Stimulated activated CD4-positive, alpha-beta T cell treated with anti-CD3 and anti-CD28 coated beads, Interleukin-4, amount 100 ng/mL, for 4 hours (primary cell): ENCODE results near the gene RCHY1.
"Not testable (repeated sequence)": the region's sequence is repeated elsewhere in the genome, so short reads cannot be mapped to it uniquely, and the experiment has no call there.

Source experiments
- DNase-seq, 2 experiments: peaks; one replicate each; pipeline ENCODE4 v3.0.0-alpha.2; 2020

Gene RCHY1

GRCh38 chr4:75514949-75515612, 878 bp upstream of the RCHY1 start:
- DNase-seq: no peak

DNA sequence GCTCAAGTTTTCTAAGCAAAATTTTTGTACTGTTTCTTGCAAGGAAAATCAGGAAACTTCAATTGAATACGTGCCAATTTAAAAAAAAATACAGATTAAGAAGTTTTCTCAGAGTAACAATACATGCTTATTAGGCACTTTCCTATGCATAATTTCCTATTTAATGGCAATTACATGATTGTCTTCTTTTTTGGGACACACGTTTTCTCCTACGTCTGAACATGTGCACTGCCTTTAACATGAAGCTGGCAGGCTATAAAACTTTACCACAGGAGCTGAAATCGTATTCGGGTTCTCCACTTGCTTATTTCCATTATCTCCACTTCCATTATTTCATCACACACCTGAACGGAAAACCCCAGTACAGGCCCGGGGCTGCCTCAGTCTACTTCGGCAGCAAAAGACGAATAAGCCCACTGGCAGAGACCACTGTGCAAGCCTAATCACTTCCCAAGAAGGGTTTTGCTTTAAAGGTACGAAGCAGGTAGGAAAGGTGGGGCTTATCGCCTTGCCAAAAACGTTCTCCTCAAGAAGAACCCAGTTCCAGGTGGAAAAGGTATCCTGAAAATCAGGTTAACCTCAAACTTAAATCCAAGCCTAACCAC, 575 bp downstream of the RCHY1 start:
- DNase-seq: no peak

- DNase-seq: no peak
Measured at GRCh38 chr4:75512386-75513211, 1.6 kb downstream of the RCHY1 start.

DNA sequence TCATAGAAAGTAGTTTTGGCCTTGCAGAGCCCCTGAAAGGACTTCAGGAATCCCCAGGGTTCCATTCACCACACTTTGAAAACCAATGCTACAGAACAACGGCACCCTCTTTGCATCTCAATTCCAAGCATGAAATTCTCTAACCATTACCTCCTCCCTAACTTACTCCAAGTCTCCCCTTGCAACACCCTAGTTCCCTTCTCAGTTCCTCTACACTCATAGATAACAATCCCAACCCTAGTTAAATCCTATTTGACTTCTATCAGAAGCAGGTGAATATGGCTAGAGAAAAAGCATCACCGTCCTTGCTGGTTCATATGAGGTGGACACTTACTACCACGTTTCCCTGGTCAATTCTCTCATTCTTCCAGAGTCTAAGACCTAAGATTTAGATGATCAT, 2.4 kb downstream of the RCHY1 start:
- DNase-seq: no peak

DNA sequence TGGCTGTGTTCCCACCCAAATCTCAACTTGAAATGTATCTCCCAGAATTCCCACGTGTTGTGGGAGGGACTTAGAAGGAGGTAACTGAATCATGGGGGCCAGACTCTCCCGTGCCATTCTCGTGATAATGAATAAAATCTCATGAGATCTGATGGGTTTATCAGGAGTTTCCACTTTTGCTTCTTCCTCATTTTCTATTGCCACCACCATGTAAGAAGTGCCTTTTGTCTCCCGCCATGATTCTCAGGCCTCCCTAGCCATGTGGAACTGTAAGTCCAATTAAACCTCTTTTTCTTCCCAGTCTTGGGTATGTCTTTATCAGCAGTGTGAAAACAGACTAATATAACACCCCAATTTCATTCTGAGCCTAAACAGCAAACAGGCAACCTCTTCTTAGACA, 4.6 kb downstream of the RCHY1 start:
- DNase-seq: not testable (repeated sequence)

DNA sequence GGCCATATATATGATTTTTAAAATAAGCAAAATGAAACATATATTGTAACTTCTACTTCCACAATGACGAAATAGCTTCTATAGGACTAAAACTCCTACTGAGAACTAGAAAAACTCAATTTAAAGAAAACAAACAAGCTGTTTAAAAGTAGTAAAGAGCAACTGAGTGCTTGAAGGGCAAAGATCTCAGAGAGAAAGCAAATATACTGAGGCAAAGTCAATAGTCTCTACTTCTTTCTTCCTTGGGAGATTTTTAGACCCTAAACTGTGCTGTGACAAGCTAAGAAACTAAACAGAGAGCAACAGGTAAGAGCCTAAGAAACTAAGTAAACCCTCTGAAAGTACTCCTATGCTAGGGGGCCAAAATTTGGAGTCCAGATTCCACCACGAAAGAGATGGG, 8.6 kb downstream of the RCHY1 start:
- no peak for DNase-seq

DNA sequence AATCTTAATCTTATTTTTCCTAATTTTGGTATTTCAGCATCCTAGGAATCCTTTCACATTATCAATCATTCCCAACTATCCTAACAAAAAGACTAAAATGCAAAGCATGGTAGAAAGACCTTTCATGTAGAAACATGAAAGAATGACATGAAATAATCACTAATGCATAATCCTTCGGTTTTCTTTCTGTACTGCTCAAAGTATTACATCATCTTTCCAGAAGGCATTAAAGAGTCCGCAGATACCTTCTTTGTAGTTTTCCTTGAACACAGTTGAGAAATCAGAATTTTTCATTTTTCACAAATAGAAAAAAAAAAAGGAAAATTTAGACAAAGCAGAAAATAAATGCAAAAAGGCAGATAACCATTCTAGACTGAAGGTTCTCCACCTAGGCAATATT, 11.5 kb downstream of the RCHY1 start:
- no peak for DNase-seq

- DNase-seq: no peak
Measured at GRCh38 chr4:75499900-75500299, 14.3 kb downstream of the RCHY1 start.

- no peak for DNase-seq
Measured at GRCh38 chr4:75498041-75498440, 16.2 kb downstream of the RCHY1 start.

DNA sequence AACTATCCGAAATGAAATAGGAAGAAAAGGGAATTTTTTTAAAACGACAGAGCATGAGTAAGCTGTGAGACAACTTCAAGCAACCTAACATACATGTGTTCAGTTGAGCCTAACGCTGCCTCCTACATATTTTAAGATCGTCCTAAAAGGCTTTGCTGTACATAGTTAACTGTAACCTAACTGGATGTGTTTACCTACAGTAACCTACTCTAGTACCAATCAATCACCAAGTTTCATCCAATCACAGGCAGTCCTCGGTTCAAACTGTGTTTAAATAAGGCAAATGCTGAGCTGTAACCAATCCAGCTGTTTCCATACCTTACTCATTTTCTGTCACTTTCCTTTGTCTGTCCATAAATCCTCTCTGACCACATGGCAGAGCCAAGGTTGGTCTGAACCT, 17.1 kb downstream of the RCHY1 start:
- DNase-seq: no peak

DNA sequence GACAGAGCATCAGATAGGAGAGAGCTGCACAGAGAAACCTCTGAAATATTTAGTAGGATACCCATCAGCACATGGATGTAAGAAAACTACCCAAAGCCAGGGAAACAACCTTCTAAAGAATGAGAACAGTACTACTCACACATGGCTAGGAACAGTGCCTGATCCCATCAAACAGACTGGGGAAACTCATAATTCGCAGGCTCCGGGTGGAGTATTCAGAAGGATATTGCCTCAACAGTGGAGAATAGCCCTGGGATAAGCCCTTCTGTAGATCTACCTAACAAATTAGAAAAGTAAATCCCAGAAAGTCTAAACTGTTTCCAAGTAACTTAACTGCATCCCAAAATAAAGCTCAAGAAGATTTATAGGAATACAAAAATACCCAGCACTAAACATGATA, 17.8 kb downstream of the RCHY1 start:
- DNase-seq: no peak

DNA sequence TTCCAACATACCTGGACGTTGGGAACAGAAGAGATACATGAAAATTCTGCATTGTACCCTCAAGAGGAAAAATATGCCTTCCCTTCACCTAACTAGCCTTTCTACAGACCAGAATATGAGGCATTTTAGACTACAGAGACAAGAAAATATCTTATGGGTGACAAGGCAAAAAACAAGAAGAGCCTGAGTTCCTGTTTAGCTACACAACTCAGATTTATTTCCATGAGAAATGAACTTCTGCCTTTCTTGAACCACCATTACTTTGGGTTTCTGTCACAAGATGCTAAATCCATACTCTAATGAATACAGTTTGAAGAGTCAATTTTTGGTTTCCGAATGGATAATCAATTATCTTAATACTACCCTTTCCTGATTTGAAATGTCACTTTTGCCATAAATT, 18.7 kb downstream of the RCHY1 start:
- no peak for DNase-seq

DNA sequence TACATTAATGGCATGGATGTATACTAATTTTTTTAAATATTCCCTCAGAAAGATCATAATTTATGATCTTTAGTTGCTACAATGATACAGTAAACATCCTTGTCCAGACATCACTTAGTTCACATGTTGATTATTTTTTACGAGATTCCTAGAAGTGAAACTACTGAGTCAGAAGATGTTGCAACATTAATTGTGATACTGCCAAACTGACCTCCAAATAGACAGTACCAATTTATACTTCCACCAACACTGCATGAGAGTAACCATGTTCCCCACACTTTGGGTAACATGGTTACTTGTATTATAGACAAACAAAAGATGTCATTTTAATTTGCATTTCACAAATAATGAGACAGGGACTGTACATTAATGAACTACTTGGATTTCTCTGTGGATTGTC, 19.6 kb downstream of the RCHY1 start:
- no peak for DNase-seq

GRCh38 chr4:75490155-75490554, 24.0 kb downstream of the RCHY1 start:
- no peak for DNase-seq

DNA sequence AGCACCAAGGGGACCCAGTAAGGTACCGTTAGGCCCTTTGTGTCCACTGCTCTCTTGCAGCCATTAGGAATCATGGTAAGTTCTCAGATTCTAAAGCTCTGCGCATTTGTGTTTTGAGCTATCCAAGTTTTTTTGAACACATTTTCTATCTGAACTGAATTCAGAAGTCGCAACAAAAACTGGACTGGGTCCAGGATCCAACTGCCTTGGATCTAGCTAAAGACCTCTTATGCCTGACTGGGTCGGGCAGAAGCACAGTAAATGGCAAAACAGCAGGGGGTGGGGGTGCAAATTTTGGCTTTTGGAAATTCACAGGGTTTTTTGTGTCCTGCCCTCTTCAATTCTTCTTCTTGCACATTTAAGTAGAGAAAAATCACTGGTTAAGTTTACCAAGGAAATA, 30.0 kb downstream of the RCHY1 start:
- no peak for DNase-seq

DNA sequence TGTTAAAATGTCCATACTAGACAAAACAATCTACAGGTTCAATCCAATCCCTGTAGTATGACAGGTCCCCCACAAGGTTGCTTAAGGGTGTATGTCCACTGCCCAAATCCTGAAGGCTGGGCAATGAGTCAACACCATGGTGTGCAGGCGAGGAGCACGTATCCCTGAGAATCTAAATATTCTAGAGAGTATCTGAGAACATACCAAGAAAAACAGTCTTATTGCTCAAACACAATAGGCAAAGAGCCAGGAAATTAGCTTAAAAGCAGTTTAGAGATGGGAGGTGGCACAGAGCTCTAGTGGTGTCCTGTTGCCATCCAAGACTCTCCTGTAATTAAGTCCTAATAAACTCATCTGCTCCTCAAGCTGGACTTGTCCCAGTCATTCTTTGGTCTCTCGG, 37.0 kb downstream of the RCHY1 start:
- no peak for DNase-seq

- DNase-seq: no peak
Measured at GRCh38 chr4:75470738-75471137, 43.5 kb downstream of the RCHY1 start.

- DNase-seq: no peak
Measured at GRCh38 chr4:75469896-75470295, 44.3 kb downstream of the RCHY1 start.

DNA sequence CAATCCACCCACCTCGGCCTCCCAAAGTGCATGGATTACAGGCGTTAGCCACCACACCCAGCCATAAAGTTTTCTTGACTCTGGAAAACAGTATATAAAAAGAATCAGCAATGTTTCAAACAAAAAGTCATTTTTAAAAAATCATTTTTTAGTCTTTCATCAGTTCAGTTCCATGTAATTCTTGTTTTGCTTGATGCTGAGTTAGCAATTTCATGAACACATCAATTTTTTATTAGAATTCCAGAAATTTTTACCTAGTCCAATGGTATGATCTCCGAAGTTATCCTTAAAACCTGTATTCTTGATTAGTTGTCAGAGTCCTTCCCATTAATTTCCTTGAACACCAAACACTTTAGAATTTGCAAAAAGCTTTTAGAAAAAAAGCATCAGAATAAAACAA, 56.8 kb downstream of the RCHY1 start:
- DNase-seq: no peak

GRCh38 chr4:75434105-75434504, 80.1 kb downstream of the RCHY1 start:
- DNase-seq: no peak

DNA sequence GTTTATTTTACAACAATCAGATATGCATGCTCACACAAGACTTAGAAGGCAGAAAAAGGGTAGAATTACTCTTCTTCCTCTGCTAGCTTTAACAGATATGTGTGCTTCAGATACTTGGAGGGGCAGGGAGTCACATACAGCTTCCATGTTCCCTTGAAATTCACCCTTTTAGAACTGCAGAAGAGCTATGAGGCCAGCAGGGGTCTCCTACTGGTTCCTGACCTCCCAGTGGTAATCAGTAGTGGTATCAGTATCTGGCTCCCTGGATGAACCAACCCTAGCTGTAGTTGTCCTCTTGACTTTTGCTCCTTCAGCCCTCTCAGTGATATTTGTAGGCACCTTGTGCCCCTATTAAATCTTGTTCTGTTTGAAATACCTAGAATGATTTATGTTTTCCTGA, 81.5 kb downstream of the RCHY1 start:
- DNase-seq: no peak

DNA sequence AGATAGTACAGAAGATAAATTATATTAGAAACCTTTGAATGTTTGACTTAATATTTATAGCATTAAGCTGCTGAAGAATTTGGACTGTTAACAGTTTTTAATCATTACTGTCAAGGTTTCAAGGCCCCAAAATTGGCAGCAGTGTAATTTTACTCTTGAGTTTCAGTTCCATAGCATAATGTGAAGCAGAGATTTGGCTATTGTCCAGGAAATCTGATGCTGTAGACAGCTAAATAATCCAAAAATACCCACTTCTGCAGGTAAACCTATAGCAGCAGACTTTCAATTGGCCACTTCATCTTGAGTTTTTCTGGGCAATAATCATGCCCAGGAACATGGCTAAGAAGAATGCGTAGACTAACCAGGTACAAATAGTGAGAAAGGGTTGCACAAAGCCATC, 85.0 kb downstream of the RCHY1 start:
- DNase-seq: no peak
